Activated CD8-positive, alpha-beta T cell treated with anti-CD3 and anti-CD28 coated beads for 36 hours (primary cell): ENCODE data around the gene ARMCX2. TPM values are rescaled to one million over a fixed set of nuclear protein-coding genes. Genes with fewer than 3 reads are reported as not detected.
A peak's percentile ranks its signal among the peaks of the same experiment; 100 is the strongest.

Experiments
- ATAC-seq: fragments of 200-7000 bp; cut with Tn5 transposase; one replicate; pipeline ENCODE4 v1.10.0; 2021; ENCODE audit warnings: mild to moderate bottlenecking, moderate library complexity
- CTCF ChIA-PET: fragments of 350-600 bp; sonication (Branson Sonifier 250); formaldehyde crosslinking; loops from one replicate; lab custom pipeline; 2021; ENCODE audit warnings: antibody characterized with exemption; lab: Charles Lee
- POLR2A ChIA-PET: fragments of 350-600 bp; sonication (Branson Sonifier 250); formaldehyde crosslinking; loops from one replicate; lab custom pipeline; 2021; ENCODE audit warnings: antibody characterized with exemption; lab: Charles Lee
- DNase-seq: peaks from one replicate; pipeline ENCODE4 v3.0.0-alpha.2; 2020
- H3K27ac Mint-ChIP-seq: one replicate; pipeline ENCODE4 v1.8.0; 2021; ENCODE audit warnings: mild to moderate bottlenecking, mixed read lengths
- H3K27me3 Mint-ChIP-seq: one replicate; pipeline ENCODE4 v1.8.0; 2021; ENCODE audit warnings: mixed read lengths
- H3K36me3 Mint-ChIP-seq: one replicate; pipeline ENCODE4 v1.8.0; 2021; ENCODE audit warnings: low read depth, mixed read lengths
- H3K4me1 Mint-ChIP-seq: one replicate; pipeline ENCODE4 v1.8.0; 2021; ENCODE audit warnings: low read depth, mixed read lengths
- H3K4me3 Mint-ChIP-seq: one replicate; pipeline ENCODE4 v1.8.0; 2021; ENCODE audit warnings: mild to moderate bottlenecking, moderate library complexity, mixed read lengths
- H3K9me3 Mint-ChIP-seq: one replicate; pipeline ENCODE4 v1.8.0; 2021; ENCODE audit warnings: mixed read lengths
- intact Hi-C: fragments of 100-400 bp; cut with micrococcal nuclease; formaldehyde crosslinking; loops from one replicate; pipeline ENCODE4 v1.10.0; 2022
- total RNA-seq, 2 experiments: library from RNA; stranded (reverse); gene quantifications; one replicate each; pipeline ENCODE4 v1.2.3, GENCODE V29; 2021
- TF ChIP-seq, protein P1 (sequence below): fragments of 200-600 bp; IDR thresholded peaks from one replicate; pipeline ENCODE4 v1.8.0; 2022; ENCODE audit warnings: antibody characterized with exemption, mild to moderate bottlenecking

ARMCX2 gene
- total RNA-seq, 2 experiments from 2014 or later: 15.3 to 19.4 TPM

DNA sequence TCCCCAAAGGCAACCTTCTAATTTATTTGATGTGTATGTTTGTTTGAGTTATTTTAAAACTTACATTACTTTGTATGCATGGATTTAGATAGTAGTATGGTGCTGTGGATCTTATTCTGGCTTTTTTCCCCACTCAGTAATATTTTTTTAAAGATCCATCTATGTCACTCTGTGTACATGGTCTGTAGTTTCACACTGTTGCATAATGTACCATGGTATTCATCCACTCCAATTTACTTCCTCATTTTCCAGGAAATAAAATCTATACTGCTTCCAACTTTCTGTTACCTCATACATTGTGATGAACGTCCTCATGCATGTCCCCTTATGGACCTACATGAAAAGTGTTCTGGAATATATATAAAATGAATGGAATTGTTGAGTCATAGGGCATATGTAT is 17.6 kb downstream of the ARMCX2 start:
- Mint-ChIP-seq H3K4me3 (no peak overlapping the region), H3K36me3 (no peaks in the 10 kb centered on the region), H3K27ac (no peak overlapping the region), H3K27me3 (no peaks in the 10 kb centered on the region), H3K4me1 (no peaks in the 10 kb centered on the region), H3K9me3 (no peaks in the 10 kb centered on the region)
- DNase-seq (no peak), ATAC-seq (no peak)
- intact Hi-C loops: no loop called here
- TF ChIP-seq, protein P1, sequence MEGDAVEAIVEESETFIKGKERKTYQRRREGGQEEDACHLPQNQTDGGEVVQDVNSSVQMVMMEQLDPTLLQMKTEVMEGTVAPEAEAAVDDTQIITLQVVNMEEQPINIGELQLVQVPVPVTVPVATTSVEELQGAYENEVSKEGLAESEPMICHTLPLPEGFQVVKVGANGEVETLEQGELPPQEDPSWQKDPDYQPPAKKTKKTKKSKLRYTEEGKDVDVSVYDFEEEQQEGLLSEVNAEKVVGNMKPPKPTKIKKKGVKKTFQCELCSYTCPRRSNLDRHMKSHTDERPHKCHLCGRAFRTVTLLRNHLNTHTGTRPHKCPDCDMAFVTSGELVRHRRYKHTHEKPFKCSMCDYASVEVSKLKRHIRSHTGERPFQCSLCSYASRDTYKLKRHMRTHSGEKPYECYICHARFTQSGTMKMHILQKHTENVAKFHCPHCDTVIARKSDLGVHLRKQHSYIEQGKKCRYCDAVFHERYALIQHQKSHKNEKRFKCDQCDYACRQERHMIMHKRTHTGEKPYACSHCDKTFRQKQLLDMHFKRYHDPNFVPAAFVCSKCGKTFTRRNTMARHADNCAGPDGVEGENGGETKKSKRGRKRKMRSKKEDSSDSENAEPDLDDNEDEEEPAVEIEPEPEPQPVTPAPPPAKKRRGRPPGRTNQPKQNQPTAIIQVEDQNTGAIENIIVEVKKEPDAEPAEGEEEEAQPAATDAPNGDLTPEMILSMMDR: no peak
- CTCF ChIA-PET: no interaction called here
- POLR2A ChIA-PET: no interaction called here

DNA sequence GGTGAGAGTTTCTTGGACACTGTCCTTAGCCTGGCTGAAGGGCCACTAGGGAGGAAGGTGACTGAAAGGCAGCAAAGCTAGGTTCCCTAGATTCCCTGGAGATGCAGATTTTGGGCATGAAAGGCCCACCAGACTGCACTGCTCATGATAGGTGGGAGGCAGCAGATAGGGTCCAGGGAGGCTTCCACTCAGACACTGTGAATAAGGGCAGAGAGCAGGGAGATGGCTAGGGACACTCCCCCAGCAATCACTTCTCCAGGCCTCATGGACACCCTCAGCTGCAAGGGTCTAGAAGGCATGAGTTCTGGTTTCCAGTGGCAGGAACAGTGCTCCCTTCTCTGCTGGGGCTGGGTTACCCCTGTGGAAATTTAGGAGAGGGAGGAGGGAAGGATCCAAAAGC is 20.1 kb downstream of the ARMCX2 start:
- DNase-seq (no peak), ATAC-seq (no peak)
- CTCF ChIA-PET: no interaction called here
- intact Hi-C loops: no loop called here
- Mint-ChIP-seq H3K36me3 (no peaks in the 10 kb centered on the region), H3K4me1 (no peaks in the 10 kb centered on the region), H3K27me3 (no peaks in the 10 kb centered on the region), H3K27ac (no peak overlapping the region), H3K9me3 (no peaks in the 10 kb centered on the region), H3K4me3 (no peak overlapping the region)
- TF ChIP-seq, protein P1: no peak
- POLR2A ChIA-PET: no interaction called here

DNA sequence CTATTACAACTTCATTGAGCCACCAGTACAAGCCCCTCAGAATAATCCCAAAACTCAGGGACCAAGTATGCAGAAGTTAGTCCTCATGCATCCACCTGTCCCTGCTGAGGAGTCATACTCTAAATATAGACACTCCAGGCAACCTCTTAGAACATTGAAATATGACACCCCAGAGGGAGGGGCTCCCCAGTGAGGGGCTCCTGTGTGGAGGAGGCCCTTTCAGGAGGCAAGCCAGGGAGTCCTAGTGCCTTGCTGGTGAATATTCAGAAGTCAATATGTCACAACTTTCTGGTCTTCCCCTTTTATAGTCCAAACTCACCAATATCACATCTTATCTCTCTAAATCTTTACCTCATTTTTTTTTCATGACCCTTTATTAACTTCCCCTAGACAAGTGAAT is 40.3 kb downstream of the ARMCX2 start:
- POLR2A ChIA-PET: no interaction called here
- CTCF ChIA-PET: no interaction called here
- peaks cover 49% of the 10 kb centered on the region for H3K4me1 Mint-ChIP-seq

DNA sequence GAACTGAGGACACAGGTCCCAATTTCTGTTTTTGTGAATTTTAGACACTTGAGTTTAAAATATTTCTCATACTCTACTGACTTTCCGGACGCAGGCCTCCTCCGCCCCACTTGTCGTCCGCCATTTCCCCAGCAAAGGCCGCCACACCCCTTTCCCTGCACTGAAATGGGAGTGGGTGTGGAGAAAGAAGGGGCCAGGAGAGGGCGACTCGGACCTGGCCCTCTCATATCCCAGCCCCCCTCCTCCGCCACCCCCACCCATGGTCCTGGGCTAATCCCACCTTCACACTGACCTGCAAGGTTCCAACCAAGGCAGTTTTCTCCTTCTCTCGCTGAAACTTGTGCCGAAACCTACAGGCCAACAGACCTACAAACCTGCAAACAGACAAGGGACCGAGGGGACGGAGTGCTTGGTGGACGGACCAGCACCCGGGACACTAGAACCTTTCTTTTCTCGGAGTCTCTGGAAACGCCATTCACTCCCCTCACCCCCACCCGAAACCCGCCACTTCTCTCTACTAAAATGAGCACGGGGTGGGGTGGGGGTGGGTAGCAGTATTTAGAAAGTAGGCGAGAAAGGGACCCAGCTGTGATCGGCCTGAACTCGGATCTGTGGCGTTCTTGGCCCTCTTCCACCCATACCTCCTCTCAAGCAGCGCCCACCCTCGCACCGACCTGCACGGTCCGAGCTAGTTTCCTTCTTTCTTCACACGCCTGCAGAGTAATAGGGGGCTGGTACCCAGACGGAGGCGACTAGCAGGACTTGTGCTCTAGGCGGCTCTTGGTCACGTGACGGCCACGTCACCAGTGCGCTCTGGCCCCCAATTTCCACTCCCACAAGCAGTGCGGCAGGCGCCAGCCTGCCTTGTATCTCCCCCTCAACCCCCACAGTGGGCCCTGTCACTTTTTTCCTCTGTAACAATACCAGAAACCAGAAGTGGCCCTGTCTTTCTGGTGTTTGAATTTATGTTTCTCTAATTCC is 42.1 kb downstream of the ARMCX2 start, which contains the start of gene ARMCX6:
TSS of gene ARMCX6 (minus strand) at position 790 of the 981 bp plus-strand sequence. CDS start 1,380 bp downstream, outside the sequence.
- CTCF ChIA-PET: no interaction called here
- intact Hi-C loops: no loop called here
- DNase-seq (peak; percentile 86), ATAC-seq (peak; percentile 80)
- peak within 1 kb of the TSS; percentile 88 for H3K4me3 Mint-ChIP-seq
- TF ChIP-seq, protein P1: no peak
- H3K27ac Mint-ChIP-seq: peak within 1 kb of the TSS; percentile 91
- peaks cover 44% of the 10 kb centered on the region for H3K4me1 Mint-ChIP-seq
- POLR2A ChIA-PET: no interaction called here
- no peaks in the 10 kb centered on the region for H3K27me3 Mint-ChIP-seq
- H3K9me3 Mint-ChIP-seq: no peaks in the 10 kb centered on the region
- H3K36me3 Mint-ChIP-seq: peaks cover 7% of the 10 kb centered on the region

More for the DNA sequence above, 40.3 kb downstream of the ARMCX2 start:
- TF ChIP-seq, protein P1: no peak
- ATAC-seq (no peak), DNase-seq (no peak)
- H3K4me3 Mint-ChIP-seq: no peak overlapping the region
- H3K36me3 Mint-ChIP-seq: peaks cover 15% of the 10 kb centered on the region
- H3K27me3 Mint-ChIP-seq: no peaks in the 10 kb centered on the region
- H3K27ac Mint-ChIP-seq: peak overlapping the region; percentile 64
- intact Hi-C loops: no loop called here
- no peaks in the 10 kb centered on the region for H3K9me3 Mint-ChIP-seq

DNA sequence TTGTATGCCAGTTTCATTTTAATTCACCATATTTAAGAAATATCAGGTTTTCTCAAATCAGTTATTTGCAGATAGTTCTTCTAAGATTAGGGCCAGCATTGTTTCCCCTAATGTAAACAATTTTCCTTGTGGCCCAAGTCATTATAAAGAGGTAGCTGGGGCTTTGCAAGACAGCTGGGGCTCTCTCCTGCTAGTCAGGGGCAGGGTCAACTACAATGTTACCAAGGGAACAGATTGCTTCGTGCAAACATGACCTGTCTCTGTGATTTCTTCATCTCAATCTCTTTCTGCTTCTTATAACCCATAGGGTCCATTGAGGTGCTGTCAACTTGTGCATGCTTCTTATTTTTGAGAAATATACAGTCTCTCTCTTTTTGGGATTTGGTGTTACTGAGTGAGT is 53.9 kb downstream of the ARMCX2 start:
- H3K4me3 Mint-ChIP-seq: no peak overlapping the region
- no peak for ATAC-seq
- intact Hi-C loops: no loop called here
- no peak overlapping the region for H3K27ac Mint-ChIP-seq
- no peaks in the 10 kb centered on the region for H3K27me3 Mint-ChIP-seq
- ChIA-PET POLR2A (no interaction called here), CTCF (no interaction called here)
- no peak for DNase-seq
- no peaks in the 10 kb centered on the region for H3K4me1 Mint-ChIP-seq
- H3K9me3 Mint-ChIP-seq: no peaks in the 10 kb centered on the region
- TF ChIP-seq, protein P1: no peak
- no peaks in the 10 kb centered on the region for H3K36me3 Mint-ChIP-seq
